ENCODE results near the gene SYF2. TPM values are rescaled to one million over a fixed set of nuclear protein-coding genes. Genes with fewer than 3 reads are reported as not detected.
A peak's percentile ranks its signal among the peaks of the same experiment; 100 is the strongest.

SYF2 gene
- total and polyA plus RNA-seq, 2 experiments from 2014 or later: 24.6 to 82.6 TPM

GRCh38 chr1:25199819-25200620 is 32.3 kb downstream of the SYF2 start:
- Histone ChIP-seq H4K20me1 (replicated peaks; ENCODE audit: insufficient read depth) (no peaks in the 10 kb centered on the region), H3K79me2 (replicated peaks; ENCODE audit: insufficient read depth) (no peaks in the 10 kb centered on the region), H3K36me3 (ENCODE audit: insufficient read depth) (no peaks in the 10 kb centered on the region), H2AFZ (peak overlapping the region; percentile 81), H3F3A (replicated peaks; ENCODE audit: low read depth) (no peaks in the 10 kb centered on the region), H3K27ac (ENCODE audit: low read depth) (no peak overlapping the region), H3K9me2 (ENCODE audit: insufficient read depth) (peaks cover 3% of the 10 kb centered on the region; the same call in 1 of the 2 replicates), H3K4me2 (no peak overlapping the region), H3K4me3 (no peak overlapping the region), H3K27me3 (ENCODE audit: insufficient read depth) (no peaks in the 10 kb centered on the region), H3K4me1 (ENCODE audit: insufficient read depth) (peaks cover 3% of the 10 kb centered on the region; the same call in 1 of the 2 replicates)
- H3K9me3 Mint-ChIP-seq: no peaks in the 10 kb centered on the region
- no peak for TF ChIP-seq ETS1 (IDR thresholded peaks at IDR 0.05)
- TF ChIP-seq STAT1 (IDR thresholded peaks at IDR 0.05; ENCODE audit: unreplicated experiment): no peak
- TF ChIP-seq EZH2phosphoT487 (IDR thresholded peaks at IDR 0.05; ENCODE audit: unreplicated experiment): no peak
- TF ChIP-seq EZH2 (IDR thresholded peaks at IDR 0.05; ENCODE audit: low read depth, unreplicated experiment): no peak
- TF ChIP-seq, protein P1, sequence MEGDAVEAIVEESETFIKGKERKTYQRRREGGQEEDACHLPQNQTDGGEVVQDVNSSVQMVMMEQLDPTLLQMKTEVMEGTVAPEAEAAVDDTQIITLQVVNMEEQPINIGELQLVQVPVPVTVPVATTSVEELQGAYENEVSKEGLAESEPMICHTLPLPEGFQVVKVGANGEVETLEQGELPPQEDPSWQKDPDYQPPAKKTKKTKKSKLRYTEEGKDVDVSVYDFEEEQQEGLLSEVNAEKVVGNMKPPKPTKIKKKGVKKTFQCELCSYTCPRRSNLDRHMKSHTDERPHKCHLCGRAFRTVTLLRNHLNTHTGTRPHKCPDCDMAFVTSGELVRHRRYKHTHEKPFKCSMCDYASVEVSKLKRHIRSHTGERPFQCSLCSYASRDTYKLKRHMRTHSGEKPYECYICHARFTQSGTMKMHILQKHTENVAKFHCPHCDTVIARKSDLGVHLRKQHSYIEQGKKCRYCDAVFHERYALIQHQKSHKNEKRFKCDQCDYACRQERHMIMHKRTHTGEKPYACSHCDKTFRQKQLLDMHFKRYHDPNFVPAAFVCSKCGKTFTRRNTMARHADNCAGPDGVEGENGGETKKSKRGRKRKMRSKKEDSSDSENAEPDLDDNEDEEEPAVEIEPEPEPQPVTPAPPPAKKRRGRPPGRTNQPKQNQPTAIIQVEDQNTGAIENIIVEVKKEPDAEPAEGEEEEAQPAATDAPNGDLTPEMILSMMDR (conservative IDR thresholded peaks at IDR 0.05; ENCODE audit: low read depth in 2 of 2): no peak
- no peak for TF ChIP-seq ZNF114 (CRISPR knock-in tag; IDR thresholded peaks at IDR 0.05)
- TF ChIP-seq JUNB (IDR thresholded peaks at IDR 0.05; ENCODE audit: unreplicated experiment): no peak
- no peak for TF ChIP-seq ZNF462 (CRISPR knock-in tag; IDR thresholded peaks at IDR 0.05)
- no peak for TF ChIP-seq REST (IDR thresholded peaks at IDR 0.05; ENCODE audit: unreplicated experiment)
- TF ChIP-seq ZNF331 (CRISPR knock-in tag; IDR thresholded peaks at IDR 0.05; ENCODE audit: low read depth): no peak
- no peak for TF ChIP-seq POLR2AphosphoS5 (IDR thresholded peaks at IDR 0.05; ENCODE audit: low read depth)
- H3K27ac Mint-ChIP-seq: no peak overlapping the region
- H3K4me3 Mint-ChIP-seq: no peak overlapping the region
- no peaks in the 10 kb centered on the region; the same call in 2 of the 3 replicates for H3K36me3 Mint-ChIP-seq (ENCODE audit: low read depth)
- peaks cover 19% of the 10 kb centered on the region for H3K4me1 Mint-ChIP-seq
- DNase-seq (ENCODE audit: low spot score) (no peak), ATAC-seq (peak; percentile 16; the same call in 2 of the 3 replicates)
- peaks cover 6% of the 10 kb centered on the region for H3K27me3 Mint-ChIP-seq (ENCODE audit: insufficient read depth, low read depth, poor library complexity)
